Measurements from ENCODE around the gene ANKRD22.
"Not testable (repeated sequence)": the region's sequence is repeated elsewhere in the genome, so short reads cannot be mapped to it uniquely, and the experiment has no call there.

Gene ANKRD22

DNA sequence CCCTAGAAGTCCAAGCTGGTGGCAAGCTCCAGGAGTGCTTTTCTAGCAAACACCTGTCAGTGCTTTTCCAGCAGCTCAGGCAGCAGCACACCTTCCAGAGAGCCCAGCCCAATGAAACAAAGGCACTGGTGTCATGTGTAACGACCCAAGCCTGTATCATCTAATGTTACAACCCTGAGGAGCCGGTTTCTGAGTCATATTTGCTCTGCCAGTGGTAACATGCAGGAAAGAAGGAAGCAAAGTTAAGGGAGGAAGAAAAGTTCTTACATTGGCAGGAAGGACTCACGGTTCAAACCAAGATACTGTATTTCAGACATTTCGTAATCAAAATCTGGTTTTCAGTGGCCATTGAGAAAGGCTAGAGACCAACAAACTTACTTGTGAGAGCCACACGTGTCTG lies at the start of gene ANKRD22:
TSS of gene ANKRD22 (minus strand) at position 139 of the 400 bp plus-strand sequence. CDS start 237 bp downstream, outside the sequence.
- DNase-seq (ENCODE audit: low read depth), result no peak

DNA sequence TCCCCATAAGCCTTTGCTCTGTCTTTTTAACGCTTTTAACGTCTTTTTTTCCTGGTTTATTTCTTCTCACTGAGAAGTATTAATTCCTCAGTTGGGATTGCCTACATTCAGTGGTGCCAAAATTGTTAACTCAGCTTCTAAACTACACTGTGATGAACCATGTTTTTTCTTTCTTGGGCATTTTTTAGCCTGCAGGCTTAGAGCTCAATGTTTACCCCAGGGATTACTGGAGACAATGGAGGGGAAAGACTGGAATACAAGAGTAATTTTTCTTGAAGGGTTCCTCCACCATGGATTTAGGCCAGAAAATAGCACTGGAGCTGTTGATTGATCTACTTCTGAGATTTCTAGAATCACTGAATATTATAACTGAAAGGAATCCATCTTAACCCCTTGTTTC lies 48.2 kb upstream of the ANKRD22 start:
- no peak for DNase-seq (ENCODE audit: low read depth)

DNA sequence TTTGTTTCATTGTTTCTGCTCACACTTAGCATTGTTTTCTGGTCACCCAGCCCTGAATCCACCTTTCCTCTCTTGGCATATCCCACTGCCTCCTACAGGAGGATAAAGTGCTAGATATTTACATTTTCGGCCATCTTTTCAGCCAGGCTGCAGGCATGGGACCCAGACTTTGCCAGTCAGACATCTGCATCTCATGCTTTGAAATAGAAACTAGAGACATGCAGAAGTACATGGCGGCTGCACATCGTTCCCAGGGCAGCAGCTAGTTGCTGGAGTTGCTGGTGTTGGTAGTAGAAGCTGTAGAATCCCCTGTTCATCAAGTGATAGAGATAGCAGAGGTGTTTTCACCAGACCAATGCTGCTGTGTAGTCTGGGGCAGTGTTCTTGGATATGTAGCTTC lies 47.1 kb upstream of the ANKRD22 start:
- DNase-seq (ENCODE audit: low read depth), result no peak

DNA sequence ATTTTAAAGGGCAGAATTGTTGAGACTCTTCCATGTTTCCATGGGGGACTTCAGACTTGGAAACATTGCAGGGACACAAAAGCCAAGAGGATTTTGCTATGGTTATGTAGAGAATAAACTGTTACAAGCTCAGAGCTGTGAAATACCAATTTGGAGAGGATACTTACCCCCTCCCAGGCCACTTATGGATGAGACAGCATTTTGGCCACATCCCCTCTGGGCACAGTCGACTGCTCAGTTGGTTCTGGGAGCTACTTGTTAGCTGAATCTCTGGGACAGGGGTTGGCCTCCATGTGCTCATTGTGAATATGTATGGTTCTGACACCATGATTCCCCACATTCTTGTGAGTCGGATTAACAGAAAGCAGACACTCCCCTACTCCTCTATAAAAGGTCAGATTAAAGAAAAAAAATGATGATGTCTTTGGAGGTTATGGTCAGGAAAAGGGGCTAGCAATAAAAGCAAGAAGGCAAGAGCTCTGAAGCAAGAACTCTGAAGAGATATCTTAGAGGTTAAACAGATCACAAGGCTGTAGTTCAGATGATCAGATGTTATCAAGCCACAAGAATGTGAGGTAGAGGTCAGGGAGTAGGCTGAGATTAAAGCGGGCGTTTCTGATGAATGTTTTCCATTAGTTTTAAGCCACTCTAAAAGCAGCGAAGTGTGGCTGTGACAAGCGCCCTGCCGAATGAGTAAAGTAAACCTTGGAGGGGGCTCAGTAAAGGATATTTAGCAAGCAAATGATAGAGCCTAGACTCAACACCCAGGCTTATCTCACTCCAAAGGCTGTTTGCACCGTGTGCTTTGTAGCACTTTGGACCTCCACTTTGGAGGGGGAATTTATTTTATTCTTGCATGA lies 45.6 kb upstream of the ANKRD22 start:
- peak; percentile 34 for DNase-seq (ENCODE audit: low read depth)

DNA sequence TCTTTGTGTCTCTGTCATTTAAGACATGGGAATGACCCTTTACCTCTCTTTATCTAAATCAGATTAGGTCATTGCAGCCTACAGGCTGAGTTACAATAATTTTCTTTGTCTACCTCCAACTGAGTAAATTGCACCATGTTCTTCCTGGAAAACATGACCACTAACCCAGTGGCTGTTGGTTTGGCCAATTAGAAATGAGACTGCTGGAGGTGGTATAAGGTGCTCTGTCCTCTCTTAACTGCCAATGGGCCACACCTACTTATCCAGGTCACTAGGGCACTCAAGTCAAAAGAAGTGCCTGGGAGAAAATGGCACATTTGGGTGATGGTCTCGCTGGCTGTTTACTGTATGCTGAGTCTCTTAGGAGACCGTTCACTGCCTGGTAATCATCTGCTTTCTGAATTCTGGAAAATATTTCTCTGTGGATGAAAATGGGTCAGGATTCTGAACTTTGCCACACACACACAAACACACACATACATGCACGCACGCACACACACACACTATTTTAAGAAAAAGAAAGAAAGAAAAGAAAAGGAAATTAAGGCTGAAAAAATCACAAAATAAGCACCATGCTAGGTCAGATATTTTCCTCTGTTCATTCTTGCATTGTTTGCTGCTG lies 44.8 kb upstream of the ANKRD22 start:
- DNase-seq (ENCODE audit: low read depth), result no peak

DNA sequence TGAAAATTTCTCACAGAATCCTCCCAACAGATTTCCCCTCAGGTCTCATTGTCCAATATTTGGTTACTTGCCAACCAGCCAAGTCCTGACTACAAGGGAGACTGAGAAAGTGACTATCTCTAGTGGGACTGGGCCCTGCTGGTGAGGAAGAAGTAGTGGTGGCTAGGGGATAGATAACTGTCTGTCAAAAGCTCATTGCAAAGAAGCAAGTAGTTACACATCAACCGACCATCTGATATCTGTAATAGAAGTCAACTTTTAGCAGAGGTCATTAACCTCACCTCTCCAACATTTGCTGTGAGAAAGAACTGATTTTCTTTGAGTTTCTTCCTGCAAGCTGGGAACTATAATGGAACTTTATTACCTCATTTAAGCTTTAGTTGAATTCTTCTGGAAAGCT lies 43.6 kb upstream of the ANKRD22 start:
- no peak for DNase-seq (ENCODE audit: low read depth)

DNA sequence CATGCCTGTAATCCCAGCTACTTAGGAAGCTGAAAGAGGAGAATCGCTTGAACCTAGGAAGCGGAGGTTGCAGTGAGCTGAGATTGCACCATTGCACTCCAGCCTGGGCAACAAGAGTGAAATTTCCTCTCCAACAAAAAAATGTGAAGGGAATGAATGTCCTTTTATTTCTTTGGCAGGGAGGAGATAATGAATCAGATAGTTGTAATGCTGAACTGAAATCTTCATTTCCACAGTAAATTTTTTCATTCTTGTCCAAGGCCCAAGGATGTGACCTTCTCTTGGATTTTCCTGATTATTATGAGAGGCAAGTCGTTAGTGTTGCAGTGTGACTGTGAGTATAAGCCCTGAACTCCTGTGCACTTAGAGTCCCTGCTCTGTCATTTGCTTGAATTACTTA lies 42.0 kb upstream of the ANKRD22 start:
- DNase-seq (ENCODE audit: low read depth), result no peak

DNA sequence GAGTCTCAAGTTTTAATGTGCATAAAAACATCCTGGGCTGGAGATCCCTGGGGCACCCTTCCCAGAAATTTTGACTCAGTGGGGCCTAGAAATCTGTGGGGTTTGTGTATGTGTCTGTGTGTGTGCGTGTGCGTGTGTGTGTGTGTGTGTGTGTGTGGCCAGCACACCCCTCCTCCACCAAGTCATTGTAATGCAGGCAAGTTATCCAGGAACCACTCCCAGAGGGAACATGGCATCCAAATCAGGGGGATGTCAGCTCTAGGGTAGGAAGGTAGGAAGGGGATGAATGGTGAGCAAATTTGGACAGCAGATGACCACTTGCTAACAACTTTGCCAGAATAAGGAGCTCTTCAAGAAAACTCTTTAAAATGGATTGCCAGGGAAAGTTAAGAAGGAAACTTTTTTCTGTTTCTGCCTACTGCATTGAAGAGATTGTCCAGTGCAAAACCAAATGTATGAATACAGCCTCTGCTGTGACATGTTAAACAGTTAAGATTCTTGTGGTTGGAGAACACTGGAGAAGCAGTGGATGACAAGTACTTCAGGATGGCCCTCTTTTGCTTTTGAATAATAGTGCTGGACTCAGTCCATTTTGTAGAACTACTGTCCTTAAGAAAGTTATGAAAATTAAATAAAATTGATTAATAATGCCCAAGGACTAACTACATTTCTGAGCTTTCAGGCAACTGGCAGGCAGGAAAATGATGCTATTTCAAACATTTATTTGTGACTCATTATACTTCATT lies 40.8 kb upstream of the ANKRD22 start:
- no peak for DNase-seq (ENCODE audit: low read depth)

DNA sequence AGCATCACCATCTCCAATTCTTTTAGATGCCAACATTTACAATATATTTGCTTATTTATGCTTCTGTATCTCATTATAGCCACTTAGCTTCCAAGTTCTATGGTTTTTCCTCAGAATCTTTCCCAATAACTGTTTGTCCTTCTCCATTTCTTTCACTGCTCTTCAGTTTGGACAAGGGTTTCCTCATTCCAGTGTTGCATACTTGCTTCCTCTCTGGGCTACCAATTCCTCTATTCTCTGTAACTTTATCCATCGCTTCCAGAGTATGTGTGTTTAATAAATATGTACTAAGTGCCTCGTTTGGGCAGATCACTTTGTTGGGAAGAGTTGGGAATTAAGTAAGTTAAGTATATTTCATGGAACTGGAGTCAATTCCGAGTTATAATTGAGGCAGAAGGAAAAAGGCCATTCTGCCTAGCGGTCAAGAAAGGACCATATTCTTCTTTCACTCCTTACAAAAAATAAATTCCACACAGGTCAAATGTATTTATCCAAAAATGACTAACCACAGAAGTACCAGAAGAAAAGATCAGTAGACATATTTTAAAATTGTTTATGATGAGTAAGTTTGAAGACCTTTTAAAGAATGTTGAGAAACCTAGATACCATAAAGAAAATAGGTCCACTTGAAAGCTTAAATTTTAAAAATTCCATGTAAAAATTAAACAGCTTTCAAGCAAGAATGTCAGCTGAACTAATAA lies 39.2 kb upstream of the ANKRD22 start:
- no peak for DNase-seq (ENCODE audit: low read depth)

DNA sequence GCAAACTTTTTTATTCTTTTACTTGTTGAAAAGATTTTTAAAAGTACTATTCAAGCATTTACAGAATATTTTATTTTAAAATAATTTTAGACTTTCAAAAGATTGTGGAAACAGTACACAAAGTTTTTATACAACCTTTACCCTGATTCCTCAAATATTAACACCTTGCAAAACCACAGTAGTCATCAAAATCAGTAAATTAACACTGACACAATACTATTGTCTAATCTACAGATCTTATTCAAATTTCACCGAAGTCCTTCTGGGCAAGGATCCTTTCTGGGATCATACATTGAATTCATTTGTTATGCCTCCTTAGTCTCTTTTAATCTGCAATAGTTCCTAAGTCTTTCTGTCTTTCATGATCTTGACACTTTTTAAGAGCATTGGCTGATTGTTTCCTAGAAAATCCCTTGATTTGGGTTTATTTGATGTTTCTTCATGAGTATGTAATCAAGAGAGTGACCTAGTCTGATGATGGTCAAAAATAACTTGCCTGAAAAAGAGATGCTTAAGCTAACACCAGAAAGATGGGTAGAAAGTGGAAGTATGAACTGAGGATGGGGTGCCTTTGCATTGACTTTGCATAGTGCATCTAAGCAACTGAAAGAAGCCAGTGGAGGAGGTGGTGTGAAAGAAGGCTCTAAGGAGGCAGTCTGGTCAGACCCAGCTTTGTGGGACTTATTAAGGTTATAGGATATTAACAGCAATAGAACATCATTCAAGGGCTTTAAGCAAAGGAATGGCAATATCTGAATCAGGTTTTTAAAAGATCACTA lies 38.1 kb upstream of the ANKRD22 start:
- no peak for DNase-seq (ENCODE audit: low read depth)

DNA sequence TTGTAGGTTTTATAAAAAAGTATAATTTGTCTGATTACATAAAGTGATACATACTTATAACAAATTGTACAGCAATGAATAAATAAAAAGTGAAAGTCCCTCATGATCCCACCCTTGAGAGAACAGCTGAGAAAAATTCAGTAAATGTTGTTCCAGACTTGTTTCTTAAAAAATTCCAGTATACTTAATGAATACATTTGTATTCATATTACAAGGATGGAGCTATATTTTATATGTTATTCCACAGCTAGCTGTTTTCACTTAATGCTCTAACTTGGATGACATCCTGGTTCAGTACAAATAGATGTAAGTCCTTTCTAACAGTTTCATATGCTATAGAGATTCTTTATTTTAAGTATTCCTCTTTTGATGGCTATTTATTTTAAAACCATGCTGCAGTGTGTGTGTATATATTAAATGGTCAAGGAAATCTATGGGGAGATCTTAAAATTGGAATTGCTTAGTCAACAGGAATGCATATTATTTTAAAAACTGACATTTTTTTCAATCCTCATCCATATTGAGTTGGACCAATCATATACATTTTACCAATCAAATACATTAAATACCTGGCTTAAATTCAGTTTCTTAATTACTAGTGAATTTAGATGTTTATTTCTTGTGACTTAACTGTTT lies 37.3 kb upstream of the ANKRD22 start:
- no peak for DNase-seq (ENCODE audit: low read depth)

DNA sequence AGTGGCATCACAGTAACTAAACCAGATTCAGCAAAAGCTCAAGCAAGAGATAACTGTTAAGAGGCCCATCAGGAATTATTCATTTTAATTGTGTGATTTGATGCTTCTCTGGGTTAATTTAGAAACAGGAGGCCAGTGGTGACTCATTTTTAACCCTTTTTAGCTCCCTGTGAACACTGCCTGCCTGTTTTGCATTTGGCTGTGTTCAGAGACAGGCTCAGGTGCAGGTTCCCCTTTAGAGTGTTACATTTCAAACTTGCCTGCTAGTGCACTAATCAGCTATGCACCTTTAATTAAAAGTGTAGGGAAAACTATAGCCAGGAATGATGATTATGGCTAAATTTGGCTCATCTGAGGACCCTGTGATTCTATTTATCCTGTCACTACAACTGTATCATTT lies 34.9 kb upstream of the ANKRD22 start:
- DNase-seq (ENCODE audit: low read depth), result no peak

DNA sequence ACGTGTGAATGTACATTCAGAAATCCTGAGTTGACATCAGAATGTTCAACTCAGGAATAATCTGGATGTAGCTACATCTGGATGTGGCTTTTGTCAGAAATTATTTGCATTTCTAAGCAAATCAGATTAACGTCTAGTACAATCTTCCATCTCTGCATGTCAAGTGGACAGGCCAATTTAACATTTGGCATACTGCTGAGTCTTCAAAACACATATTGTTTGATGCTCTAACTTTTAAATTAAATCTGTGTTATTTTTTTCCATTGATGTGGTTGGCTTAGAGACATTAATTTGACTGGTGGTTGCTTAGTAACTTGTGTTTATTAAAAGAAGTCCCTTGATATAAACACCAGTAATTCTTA lies 31.8 kb upstream of the ANKRD22 start:
- no peak for DNase-seq (ENCODE audit: low read depth)

DNA sequence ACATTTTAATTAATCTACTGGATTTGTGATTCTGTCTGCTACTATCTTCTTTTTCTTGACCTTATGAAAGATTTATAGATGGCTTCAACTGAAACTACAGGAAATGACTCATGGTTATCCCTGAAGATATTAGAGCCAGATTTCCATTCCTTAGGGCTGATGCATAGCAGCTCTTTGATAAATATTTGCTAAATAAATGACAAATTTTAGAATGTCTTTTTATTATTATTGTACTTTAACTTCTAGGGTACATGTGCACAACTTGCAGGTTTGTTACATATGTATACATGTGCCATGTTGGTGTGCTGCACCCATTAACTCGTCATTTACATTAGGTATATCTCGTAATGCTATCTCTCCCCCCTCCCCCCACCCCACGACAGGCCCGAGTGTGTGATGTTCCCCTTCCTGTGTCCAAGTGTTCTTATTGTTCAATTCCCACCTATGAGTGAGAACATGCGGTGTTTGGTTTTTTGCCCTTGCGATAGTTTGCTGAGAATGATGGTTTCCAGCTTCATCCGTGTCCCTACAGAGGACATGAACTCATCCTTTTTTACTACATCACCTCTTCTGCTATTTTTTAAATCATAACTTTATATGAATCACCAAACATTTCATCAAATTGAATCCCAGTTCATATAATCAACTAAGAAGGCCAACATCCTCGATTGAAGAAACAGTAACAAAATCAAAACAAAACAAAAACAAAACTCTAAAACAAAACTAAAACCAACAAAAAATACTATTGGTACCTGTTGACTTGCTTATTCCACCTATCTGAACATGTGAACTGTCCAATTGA lies 31.2 kb upstream of the ANKRD22 start:
- not testable (repeated sequence) for DNase-seq (ENCODE audit: low read depth)

DNA sequence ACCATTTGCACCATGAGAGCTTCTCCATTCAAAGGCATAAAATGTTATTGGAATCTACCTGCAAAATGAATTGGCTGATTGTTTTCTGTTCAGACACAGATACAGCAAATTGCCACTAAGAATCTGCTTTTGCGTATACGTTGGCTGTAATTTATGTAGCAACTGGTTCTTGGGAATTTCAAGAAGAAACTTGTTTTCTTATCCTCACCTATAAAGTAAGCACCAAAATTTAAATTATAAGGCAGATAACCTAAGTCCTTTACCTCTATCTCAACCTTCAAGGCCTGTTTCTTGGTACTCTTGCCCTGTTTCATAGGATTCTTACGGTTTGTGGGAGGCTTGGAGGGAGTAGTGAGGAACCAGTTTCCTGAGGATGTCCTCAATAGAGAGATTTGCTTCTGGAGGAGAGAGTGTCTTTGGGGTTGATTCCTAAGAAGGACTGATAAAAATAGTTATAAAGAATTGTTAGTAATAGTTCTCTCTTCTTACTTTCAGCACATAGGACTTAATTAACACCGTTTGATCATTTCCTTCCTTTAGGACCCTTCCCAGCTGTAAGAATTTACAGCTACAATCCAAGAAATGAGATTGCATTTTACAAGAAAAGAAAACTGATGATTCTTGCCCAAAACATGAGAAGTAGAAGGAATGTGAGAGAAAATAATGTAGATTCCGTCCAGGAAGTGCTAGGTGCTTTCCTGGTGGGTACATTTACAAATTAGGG lies 30.4 kb upstream of the ANKRD22 start:
- no peak for DNase-seq (ENCODE audit: low read depth)

DNA sequence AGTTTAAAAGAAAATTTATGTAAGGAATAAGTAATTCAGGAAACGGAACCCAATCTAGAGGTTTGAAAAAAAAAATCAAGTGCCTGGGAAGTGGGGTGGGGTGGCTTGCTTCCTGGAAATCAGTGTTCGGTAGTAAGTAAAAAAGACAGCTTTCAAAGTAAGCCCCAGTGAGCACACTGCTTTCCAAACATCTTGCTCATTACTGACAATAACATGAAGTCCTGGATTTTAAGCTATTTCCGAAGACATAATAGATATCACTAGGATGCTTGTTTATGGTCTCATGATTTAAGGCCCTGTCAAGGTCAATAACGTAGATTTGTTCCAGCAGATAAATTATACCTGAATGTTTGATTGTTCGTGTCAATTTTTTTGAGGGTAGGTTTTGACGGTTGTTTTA lies 29.7 kb upstream of the ANKRD22 start:
- no peak for DNase-seq (ENCODE audit: low read depth)

DNA sequence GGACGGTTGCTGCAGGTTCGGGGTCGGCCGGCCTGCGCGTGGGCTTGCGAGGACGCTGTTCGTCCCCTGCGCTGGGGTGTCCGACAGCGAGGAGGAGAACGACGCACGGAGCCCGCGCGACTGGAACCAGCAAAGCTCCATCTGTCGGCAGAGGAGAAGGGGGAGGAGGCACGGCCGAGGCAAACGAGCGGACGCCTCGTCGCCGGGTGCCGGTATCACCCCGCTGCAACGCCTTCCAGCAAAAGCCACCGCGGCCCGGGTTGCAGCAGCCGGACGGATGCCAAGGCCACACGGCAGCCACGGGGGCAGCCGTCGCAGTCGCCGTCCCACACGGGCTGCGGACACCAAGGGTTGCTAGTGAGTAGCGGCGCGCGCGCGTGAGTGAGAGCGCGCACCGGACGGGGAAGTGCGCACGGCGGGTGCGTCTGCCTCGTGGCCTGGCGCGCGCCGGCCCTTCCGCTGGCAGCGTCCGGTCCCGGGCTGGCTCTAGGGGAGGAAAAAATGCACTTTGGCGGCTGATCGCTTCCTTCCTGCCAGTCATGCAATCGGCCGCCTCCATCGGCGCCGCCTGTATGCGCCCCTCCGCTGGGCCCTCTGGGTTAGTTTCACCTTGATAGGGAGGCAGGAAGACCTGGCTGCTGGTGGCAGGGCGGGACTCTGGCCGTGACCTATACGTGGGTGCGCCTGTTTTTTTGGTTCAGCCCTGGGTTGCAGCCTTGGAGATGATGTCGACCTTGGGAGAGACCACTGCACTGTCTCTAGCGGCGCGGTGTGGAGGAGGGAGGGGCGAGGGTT lies 28.8 kb upstream of the ANKRD22 start:
- peak; percentile 61 for DNase-seq (ENCODE audit: low read depth)

DNA sequence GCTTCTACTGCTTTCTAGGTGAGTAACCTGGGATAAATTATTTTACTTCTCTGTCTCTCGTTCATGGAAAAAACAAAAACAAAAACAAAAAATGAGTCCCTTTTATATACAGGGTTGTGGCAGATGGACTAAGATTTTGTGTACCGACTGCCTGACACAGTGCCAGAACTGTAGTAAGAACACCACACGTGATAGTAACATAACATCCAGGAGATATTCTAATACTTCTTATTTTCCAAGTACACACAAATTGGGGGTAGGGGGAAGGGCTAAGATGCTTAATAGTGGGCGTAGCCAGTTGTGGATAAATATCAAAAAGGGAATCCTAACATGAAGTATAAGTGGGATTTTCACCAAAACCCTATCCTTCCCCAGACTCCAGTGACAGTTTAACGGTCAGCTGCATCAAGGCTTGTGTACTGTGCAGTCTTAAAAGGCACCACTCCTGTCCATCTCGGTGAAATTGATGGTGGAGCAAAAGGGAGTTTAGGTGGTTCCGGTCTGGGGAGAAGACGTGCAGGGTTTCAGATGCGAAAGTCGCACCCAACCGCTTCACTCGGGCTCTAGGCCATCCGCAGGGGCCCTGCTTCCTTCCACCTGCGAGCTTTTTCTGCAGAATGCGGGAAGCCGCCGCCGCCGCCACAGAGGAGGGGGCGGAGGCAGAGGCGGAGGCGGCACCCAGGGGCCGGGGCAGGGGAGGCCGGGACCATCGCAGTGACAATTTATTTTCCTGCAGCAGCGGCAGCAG lies 28.1 kb upstream of the ANKRD22 start, which contains the start of gene STAMBPL1:
TSS of gene STAMBPL1 (plus strand) at position 712 of the 748 bp plus-strand sequence. CDS start 21,464 bp downstream, outside the sequence.
- DNase-seq (ENCODE audit: low read depth), result no peak

Data from activated T-cell treated with anti-CD3 and anti-CD28 coated beads for 24 hours (primary cell).